ENCODE results near the gene C3orf52. TPM values are rescaled to one million over a fixed set of nuclear protein-coding genes. Genes with fewer than 3 reads are reported as not detected.

C3orf52 gene
- total and polyA plus RNA-seq, 4 donors: 0.88 to 16.8 (median 5.2) TPM

DNA sequence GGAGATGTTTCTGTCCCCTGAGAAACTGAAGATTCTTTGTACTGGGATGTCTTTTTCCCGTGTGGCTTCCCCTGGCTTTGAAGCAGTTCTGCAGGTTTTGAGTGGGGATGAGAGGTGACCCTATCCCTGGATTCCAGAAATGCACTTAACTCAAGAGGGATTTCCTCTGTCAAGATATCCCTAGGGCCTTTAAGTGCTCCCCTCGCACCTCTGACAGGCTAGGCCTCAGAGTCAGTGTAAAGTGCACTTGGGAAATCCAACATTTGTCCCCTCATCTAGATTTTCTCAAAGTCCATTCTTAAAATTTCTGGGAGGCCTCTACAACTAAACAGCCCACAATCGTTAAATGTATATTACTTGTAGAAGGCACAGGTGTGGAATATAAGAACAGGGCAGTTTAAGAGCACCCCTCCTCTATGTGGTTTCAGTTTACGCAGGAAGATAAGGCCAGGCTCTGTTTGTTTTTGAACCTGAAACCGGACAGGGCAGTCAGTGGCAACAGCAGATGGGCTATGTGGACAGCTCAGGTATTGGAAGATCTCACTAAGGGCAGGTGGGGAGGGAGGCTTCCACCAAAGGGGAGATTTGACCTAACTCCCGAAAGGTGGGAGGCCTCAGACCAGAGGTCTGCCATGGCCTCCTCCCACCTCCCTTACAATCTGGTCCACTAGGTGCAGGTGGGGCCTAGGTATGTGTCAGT is 4.8 kb downstream of the C3orf52 start:
- no peak for DNase-seq
- intact Hi-C loops (cut with DNase I): no loop called here
- Histone ChIP-seq H3K27ac (ENCODE audit: low read depth in 1 of 2, low read length in 2 of 2) (no peak overlapping the region), H3K36me3 (ENCODE audit: control insufficient read depth in 1 of 2, insufficient read depth in 2 of 2, low read length in 1 of 2) (no peaks in the 10 kb centered on the region), H3K27me3 (ENCODE audit: control insufficient read depth in 1 of 2, insufficient read depth in 2 of 2, low read length in 1 of 2) (no peaks in the 10 kb centered on the region), H3K4me3 (ENCODE audit: low read length in 2 of 2) (no peak overlapping the region), H3K9me3 (ENCODE audit: control insufficient read depth, low read length) (no peaks in the 10 kb centered on the region), H3K4me1 (ENCODE audit: control insufficient read depth in 1 of 2, insufficient read depth in 2 of 2, low read length in 2 of 2) (peaks cover 0 to 8% of the 10 kb centered on the region in 2 donors)
- WGBS, 2 donors: 88 to 89% methylated on average over 6 of the region's 6 CpGs
- ATAC-seq (ENCODE audit: low FRiP score): no peak

DNA sequence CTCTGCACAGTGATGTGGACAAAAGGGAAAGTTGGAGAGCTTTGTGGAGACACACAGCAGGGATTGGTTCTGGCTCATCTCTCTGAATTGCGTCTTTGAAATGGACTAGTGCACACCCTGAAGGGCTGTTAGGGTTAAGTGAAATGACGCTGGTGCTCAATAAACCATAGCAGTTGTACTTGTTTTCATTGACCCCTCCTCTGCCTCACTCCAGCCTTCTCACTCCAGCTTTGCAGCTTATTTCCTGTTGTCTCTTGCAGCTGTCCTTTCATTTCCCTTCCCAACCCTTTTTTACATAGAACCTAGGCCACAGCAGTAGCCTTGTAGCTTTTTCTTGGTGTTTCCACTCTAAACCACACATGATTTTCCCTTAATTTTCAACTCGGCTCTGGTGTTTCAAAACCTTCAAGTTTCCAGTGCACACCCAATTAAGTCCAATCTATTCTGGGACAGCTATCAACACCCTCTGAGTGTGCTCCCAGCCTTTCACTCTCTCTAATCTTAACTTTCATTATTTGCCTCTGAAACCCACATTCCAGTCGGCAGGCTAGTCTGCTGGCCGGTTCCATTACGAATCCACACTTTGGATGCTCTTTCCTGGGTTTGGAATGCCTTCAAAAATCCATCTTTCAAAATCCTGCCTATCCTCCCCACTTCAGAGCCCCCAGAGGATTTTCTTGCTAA is 6.4 kb downstream of the C3orf52 start:
- H3K4me1 ChIP-seq (ENCODE audit: control insufficient read depth in 1 of 2, insufficient read depth in 2 of 2, low read length in 2 of 2): peaks cover 0 to 8% of the 10 kb centered on the region in 2 donors
- intact Hi-C loops (cut with DNase I): no loop called here
- no peak overlapping the region for H3K27ac ChIP-seq (ENCODE audit: low read depth in 1 of 2, low read length in 2 of 2)
- no peak overlapping the region for H3K4me3 ChIP-seq (ENCODE audit: low read length in 2 of 2)
- 26 to 27% methylated on average over 6 of the region's 6 CpGs for WGBS, 2 donors
- no peaks in the 10 kb centered on the region for H3K36me3 ChIP-seq (ENCODE audit: control insufficient read depth in 1 of 2, insufficient read depth in 2 of 2, low read length in 1 of 2)
- no peaks in the 10 kb centered on the region for H3K9me3 ChIP-seq (ENCODE audit: control insufficient read depth, low read length)
- no peaks in the 10 kb centered on the region for H3K27me3 ChIP-seq (ENCODE audit: control insufficient read depth in 1 of 2, insufficient read depth in 2 of 2, low read length in 1 of 2)
- ATAC-seq (ENCODE audit: low FRiP score) (peak; percentile 31), DNase-seq (no peak)

DNA sequence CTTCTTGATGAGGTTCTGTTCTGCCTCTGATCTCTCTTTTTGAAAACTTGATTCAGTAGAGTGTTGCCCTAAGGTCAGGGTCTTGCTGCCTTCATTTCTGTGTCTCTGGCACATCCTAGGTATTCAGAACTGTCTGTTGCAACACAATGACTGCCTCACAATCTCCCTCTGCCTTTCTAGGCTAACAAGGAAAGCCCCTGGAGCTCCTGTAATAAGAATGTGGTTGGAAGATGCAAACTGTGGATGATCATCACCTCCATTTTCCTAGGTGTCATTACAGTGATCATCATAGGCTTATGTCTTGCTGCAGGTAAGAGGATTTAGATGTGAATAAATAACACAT is 7.0 kb downstream of the C3orf52 start:
- Histone ChIP-seq H3K4me3 (ENCODE audit: low read length in 2 of 2) (no peak overlapping the region), H3K27ac (ENCODE audit: low read depth in 1 of 2, low read length in 2 of 2) (no peak overlapping the region), H3K36me3 (ENCODE audit: control insufficient read depth in 1 of 2, insufficient read depth in 2 of 2, low read length in 1 of 2) (no peaks in the 10 kb centered on the region), H3K27me3 (ENCODE audit: control insufficient read depth in 1 of 2, insufficient read depth in 2 of 2, low read length in 1 of 2) (no peaks in the 10 kb centered on the region), H3K4me1 (ENCODE audit: control insufficient read depth in 1 of 2, insufficient read depth in 2 of 2, low read length in 2 of 2) (peaks cover 1 to 8% of the 10 kb centered on the region in 2 donors), H3K9me3 (ENCODE audit: control insufficient read depth, low read length) (no peaks in the 10 kb centered on the region)
- DNase-seq (no peak), ATAC-seq (ENCODE audit: low FRiP score) (no peak)
- intact Hi-C loops (cut with DNase I): no loop called here

DNA sequence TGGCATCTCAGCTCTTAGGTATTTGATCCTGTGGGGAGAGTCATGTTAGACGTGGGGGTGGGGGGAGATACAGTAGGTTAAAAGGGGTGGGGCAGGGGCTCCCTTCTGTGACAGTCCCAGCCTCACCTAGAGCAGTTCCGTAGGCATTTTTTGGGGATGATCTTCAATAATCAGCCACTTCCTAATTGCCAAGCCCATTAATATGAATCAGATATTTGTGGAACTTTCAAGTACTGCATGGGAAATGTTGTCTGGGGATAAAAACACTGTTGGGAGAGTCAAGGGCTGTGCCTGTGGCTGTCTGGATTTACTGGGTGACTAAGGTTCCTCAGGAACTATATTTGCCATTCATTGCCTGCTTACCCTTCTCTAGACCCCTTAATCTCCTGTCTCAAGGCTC is 9.5 kb downstream of the C3orf52 start:
- H3K4me1 ChIP-seq (ENCODE audit: control insufficient read depth in 1 of 2, insufficient read depth in 2 of 2, low read length in 2 of 2): peaks cover 1 to 8% of the 10 kb centered on the region in 2 donors
- H3K36me3 ChIP-seq (ENCODE audit: control insufficient read depth in 1 of 2, insufficient read depth in 2 of 2, low read length in 1 of 2): no peaks in the 10 kb centered on the region
- DNase-seq (no peak), ATAC-seq (ENCODE audit: low FRiP score) (no peak)
- no peak overlapping the region for H3K4me3 ChIP-seq (ENCODE audit: low read length in 2 of 2)
- no peak overlapping the region for H3K27ac ChIP-seq (ENCODE audit: low read depth in 1 of 2, low read length in 2 of 2)
- no peaks in the 10 kb centered on the region for H3K9me3 ChIP-seq (ENCODE audit: control insufficient read depth, low read length)
- WGBS, 2 donors: 17 to 38% methylated on average over 2 of the region's 2 CpGs
- H3K27me3 ChIP-seq (ENCODE audit: control insufficient read depth in 1 of 2, insufficient read depth in 2 of 2, low read length in 1 of 2): no peaks in the 10 kb centered on the region
- intact Hi-C loops (cut with DNase I): no loop called here

DNA sequence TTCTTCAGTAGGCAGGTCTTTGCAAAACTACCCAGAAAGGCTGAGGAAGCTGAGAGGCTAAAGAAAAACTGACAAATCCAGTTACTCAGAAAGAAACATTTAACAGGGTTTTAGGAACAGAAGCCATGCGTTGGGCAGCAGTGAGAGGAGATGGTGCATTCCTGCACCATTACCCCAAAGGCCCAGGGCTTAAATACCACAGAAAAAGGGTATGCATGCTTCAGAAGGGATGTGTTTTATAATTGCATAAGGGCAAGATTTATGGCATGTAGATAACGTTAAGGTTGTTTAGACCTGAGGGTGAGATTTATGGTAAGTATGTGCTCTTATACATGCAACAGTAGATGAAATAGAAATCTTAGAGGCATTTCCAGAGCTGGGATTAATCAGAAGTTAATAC is 10.0 kb downstream of the C3orf52 start:
- no peak for ATAC-seq (ENCODE audit: low FRiP score)
- Histone ChIP-seq H3K27ac (ENCODE audit: low read depth in 1 of 2, low read length in 2 of 2) (peak overlapping the region in 1 of 2 donors; percentile 14), H3K36me3 (ENCODE audit: control insufficient read depth in 1 of 2, insufficient read depth in 2 of 2, low read length in 1 of 2) (no peaks in the 10 kb centered on the region), H3K4me1 (ENCODE audit: control insufficient read depth in 1 of 2, insufficient read depth in 2 of 2, low read length in 2 of 2) (peaks cover 1 to 8% of the 10 kb centered on the region in 2 donors), H3K4me3 (ENCODE audit: low read length in 2 of 2) (no peak overlapping the region), H3K27me3 (ENCODE audit: control insufficient read depth in 1 of 2, insufficient read depth in 2 of 2, low read length in 1 of 2) (no peaks in the 10 kb centered on the region), H3K9me3 (ENCODE audit: control insufficient read depth, low read length) (no peaks in the 10 kb centered on the region)
- DNase-seq: no peak
- 60 to 73% methylated on average over 2 of the region's 2 CpGs for WGBS, 2 donors
- intact Hi-C loops (cut with DNase I): no loop called here

DNA sequence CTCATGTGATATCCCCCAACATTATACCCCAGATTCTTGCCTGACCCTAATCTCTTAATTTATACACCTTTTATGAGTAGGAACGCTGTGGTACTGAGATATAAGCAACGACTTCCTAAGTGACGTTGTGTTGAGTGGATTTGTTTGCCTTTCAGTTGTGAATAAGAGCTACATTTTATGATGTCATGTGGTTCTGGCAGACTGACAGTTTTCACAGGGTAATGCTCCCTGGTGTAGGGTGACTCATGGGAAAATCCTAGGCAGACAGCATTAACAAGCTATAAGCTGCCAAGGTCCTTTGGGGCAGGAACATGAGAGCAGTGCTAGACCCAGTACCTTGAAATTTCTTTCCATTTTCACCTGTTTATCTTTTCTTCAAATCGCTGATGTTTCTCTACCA is 11.2 kb downstream of the C3orf52 start:
- H3K27ac ChIP-seq (ENCODE audit: low read depth in 1 of 2, low read length in 2 of 2): no peak overlapping the region
- H3K9me3 ChIP-seq (ENCODE audit: control insufficient read depth, low read length): no peaks in the 10 kb centered on the region
- peak; percentile 83 for ATAC-seq (ENCODE audit: low FRiP score)
- intact Hi-C loops (cut with DNase I): no loop called here
- DNase-seq: no peak
- no peak overlapping the region for H3K4me3 ChIP-seq (ENCODE audit: low read length in 2 of 2)
- no peaks in the 10 kb centered on the region for H3K36me3 ChIP-seq (ENCODE audit: control insufficient read depth in 1 of 2, insufficient read depth in 2 of 2, low read length in 1 of 2)
- WGBS, 2 donors: 4 to 5% methylated on average over 4 of the region's 4 CpGs
- no peaks in the 10 kb centered on the region for H3K27me3 ChIP-seq (ENCODE audit: control insufficient read depth in 1 of 2, insufficient read depth in 2 of 2, low read length in 1 of 2)
- peaks cover 1 to 8% of the 10 kb centered on the region in 2 donors for H3K4me1 ChIP-seq (ENCODE audit: control insufficient read depth in 1 of 2, insufficient read depth in 2 of 2, low read length in 2 of 2)

DNA sequence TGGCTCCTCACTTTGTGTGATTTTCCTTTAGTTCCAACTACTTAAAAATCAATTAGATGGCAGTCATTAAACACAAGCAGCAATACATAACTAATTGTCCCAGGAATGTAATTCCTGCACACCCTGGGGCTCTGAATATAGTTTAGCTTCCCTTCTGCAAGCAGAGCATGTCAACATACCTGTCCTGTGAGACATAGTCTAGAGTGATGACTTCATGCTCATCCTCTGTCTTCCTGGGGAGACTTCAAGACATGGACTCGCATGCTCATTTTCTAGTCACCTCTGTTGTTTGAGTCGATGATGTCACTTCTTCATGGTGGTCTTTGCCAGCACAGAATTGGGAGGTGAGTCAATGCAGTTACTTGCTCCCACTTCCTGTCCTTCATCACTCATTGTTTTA is 15.7 kb downstream of the C3orf52 start:
- WGBS, 2 donors: 93 to 96% methylated on average over 2 of the region's 2 CpGs
- no peaks in the 10 kb centered on the region for H3K27me3 ChIP-seq (ENCODE audit: control insufficient read depth in 1 of 2, insufficient read depth in 2 of 2, low read length in 1 of 2)
- no peak overlapping the region for H3K4me3 ChIP-seq (ENCODE audit: low read length in 2 of 2)
- peaks cover 7 to 8% of the 10 kb centered on the region in 2 donors for H3K36me3 ChIP-seq (ENCODE audit: control insufficient read depth in 1 of 2, insufficient read depth in 2 of 2, low read length in 1 of 2)
- no peak for DNase-seq
- H3K9me3 ChIP-seq (ENCODE audit: control insufficient read depth, low read length): no peaks in the 10 kb centered on the region
- intact Hi-C loops (cut with DNase I): no loop called here
- ATAC-seq (ENCODE audit: low FRiP score): no peak
- H3K4me1 ChIP-seq (ENCODE audit: control insufficient read depth in 1 of 2, insufficient read depth in 2 of 2, low read length in 2 of 2): peaks cover 1 to 3% of the 10 kb centered on the region in 2 donors
- H3K27ac ChIP-seq (ENCODE audit: low read depth in 1 of 2, low read length in 2 of 2): no peak overlapping the region

DNA sequence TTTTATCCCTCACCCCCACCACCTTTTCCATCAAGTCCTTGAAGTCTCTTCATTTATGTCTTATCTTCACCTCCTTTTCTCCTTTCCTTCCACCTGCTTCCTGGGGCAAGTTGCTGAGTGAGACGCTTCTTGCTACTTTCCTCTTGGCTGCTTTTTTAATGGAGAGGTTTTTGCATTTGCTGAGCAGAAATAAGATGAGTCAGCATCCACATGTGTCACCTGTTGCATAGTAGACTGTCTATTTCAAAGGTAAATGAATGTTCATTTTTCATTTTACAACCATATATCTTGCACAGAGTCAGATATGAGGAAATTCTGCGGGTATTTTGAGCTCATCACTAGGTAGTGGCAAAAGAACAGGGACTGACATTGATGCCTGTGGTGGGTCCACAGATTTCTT is 18.6 kb downstream of the C3orf52 start:
- Histone ChIP-seq H3K36me3 (ENCODE audit: control insufficient read depth in 1 of 2, insufficient read depth in 2 of 2, low read length in 1 of 2) (peaks cover 7 to 8% of the 10 kb centered on the region in 2 donors), H3K4me3 (ENCODE audit: low read length in 2 of 2) (no peak overlapping the region), H3K9me3 (ENCODE audit: control insufficient read depth, low read length) (no peaks in the 10 kb centered on the region), H3K27me3 (ENCODE audit: control insufficient read depth in 1 of 2, insufficient read depth in 2 of 2, low read length in 1 of 2) (no peaks in the 10 kb centered on the region), H3K27ac (ENCODE audit: low read depth in 1 of 2, low read length in 2 of 2) (no peak overlapping the region), H3K4me1 (ENCODE audit: control insufficient read depth in 1 of 2, insufficient read depth in 2 of 2, low read length in 2 of 2) (no peaks in the 10 kb centered on the region)
- no peak for ATAC-seq (ENCODE audit: low FRiP score)
- intact Hi-C loops (cut with DNase I): no loop called here
- DNase-seq: no peak
- 93 to 98% methylated on average over 2 of the region's 2 CpGs for WGBS, 2 donors

DNA sequence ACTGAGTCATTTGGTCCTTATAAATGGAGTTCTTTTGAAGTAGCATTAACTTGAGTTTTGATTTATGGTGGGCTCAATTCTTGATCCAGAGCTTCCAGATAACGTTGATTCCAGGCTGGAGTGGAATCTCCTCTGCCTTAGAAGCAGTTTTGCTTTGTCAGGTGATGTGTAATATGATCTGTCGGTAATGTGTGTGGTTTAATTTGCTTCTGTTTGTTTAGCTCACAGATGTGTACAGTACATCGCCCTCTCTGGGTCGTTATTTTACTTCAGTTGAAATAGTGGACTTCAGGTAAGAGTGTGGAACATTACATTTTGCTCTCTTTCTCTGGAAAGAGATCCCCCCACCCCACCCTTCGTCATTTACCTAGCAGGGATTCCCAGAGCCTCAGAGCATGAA is 23.1 kb downstream of the C3orf52 start:
- Histone ChIP-seq H3K9me3 (ENCODE audit: control insufficient read depth, low read length) (no peaks in the 10 kb centered on the region), H3K36me3 (ENCODE audit: control insufficient read depth in 1 of 2, insufficient read depth in 2 of 2, low read length in 1 of 2) (peaks cover 3 to 7% of the 10 kb centered on the region in 2 donors), H3K4me1 (ENCODE audit: control insufficient read depth in 1 of 2, insufficient read depth in 2 of 2, low read length in 2 of 2) (no peaks in the 10 kb centered on the region), H3K27me3 (ENCODE audit: control insufficient read depth in 1 of 2, insufficient read depth in 2 of 2, low read length in 1 of 2) (no peaks in the 10 kb centered on the region), H3K4me3 (ENCODE audit: low read length in 2 of 2) (no peak overlapping the region), H3K27ac (ENCODE audit: low read depth in 1 of 2, low read length in 2 of 2) (no peak overlapping the region)
- DNase-seq (no peak), ATAC-seq (ENCODE audit: low FRiP score) (no peak)
- intact Hi-C loops (cut with DNase I): no loop called here
- 80 to 82% methylated on average over 5 of the region's 5 CpGs for WGBS, 2 donors

All from aorta (tissue), 5 donors.